Activated CD8-positive, alpha-beta T cell treated with anti-CD3 and anti-CD28 coated beads, Interleukin-2, amount 10 ng/mL, durations not matched to agents 7 days and 5 days (primary cell): ENCODE measurements around the gene PCP4L1. TPM values are rescaled to one million over a fixed set of nuclear protein-coding genes. Genes with fewer than 3 reads are reported as not detected.

ENCODE experiments used
- ATAC-seq: fragments of 150-1000 bp; cut with Tn5 transposase; one replicate; pipeline ENCODE4 v1.10.0; 2021; ENCODE audit warnings: moderate library complexity
- CTCF ChIA-PET: fragments of 350-600 bp; sonication (Branson Sonifier 250); formaldehyde crosslinking; loops from one replicate; lab custom pipeline; 2021; ENCODE audit warnings: antibody characterized with exemption; lab: Charles Lee
- POLR2A ChIA-PET: fragments of 350-600 bp; sonication (Branson Sonifier 250); formaldehyde crosslinking; loops from one replicate; lab custom pipeline; 2021; ENCODE audit warnings: antibody characterized with exemption; lab: Charles Lee
- DNase-seq: peaks from one replicate; pipeline ENCODE4 v3.0.0-alpha.2; 2020
- H3K27ac Mint-ChIP-seq: one replicate; pipeline ENCODE4 v1.8.0; 2021; ENCODE audit warnings: mild to moderate bottlenecking, mixed read lengths
- H3K27me3 Mint-ChIP-seq: one replicate; pipeline ENCODE4 v1.8.0; 2021; ENCODE audit warnings: low read depth, mixed read lengths
- H3K36me3 Mint-ChIP-seq: one replicate; pipeline ENCODE4 v1.8.0; 2021; ENCODE audit warnings: low read depth, mixed read lengths
- H3K4me1 Mint-ChIP-seq: one replicate; pipeline ENCODE4 v1.8.0; 2021; ENCODE audit warnings: low read depth, mixed read lengths
- H3K4me3 Mint-ChIP-seq: one replicate; pipeline ENCODE4 v1.8.0; 2021; ENCODE audit warnings: mild to moderate bottlenecking, mixed read lengths
- H3K9me3 Mint-ChIP-seq: one replicate; pipeline ENCODE4 v1.8.0; 2022; ENCODE audit warnings: mixed read lengths; ENCODE audit not compliant: insufficient read depth
- total RNA-seq, 2 experiments: library from RNA; stranded (reverse); gene quantifications; one replicate each; pipeline ENCODE4 v1.2.3, GENCODE V29; 2021

PCP4L1 gene
- total RNA-seq, 2 experiments from 2014 or later: 0.34 to 0.40 TPM

- CTCF ChIA-PET: interaction anchor here (1.4 kb wide), 1 partner anchor 24 kb away, joined by 5 read pairs; no protein-coding TSS in a partner anchor
Measured at GRCh38 chr1:161267321-161267720, 8.8 kb downstream of the PCP4L1 start.

GRCh38 chr1:161273402-161273801 lies 14.9 kb downstream of the PCP4L1 start:
- no peaks in the 10 kb centered on the region for H3K4me1 Mint-ChIP-seq
- no peak overlapping the region for H3K4me3 Mint-ChIP-seq
- no peak overlapping the region for H3K27ac Mint-ChIP-seq
- no peaks in the 10 kb centered on the region for H3K9me3 Mint-ChIP-seq
- CTCF ChIA-PET: interaction anchor here (0.9 to 1.5 kb wide), 2 partner anchors 18 to 63 kb away, joined by 3 to 5 read pairs; no protein-coding TSS in a partner anchor
- ATAC-seq (no peak), DNase-seq (no peak)
- POLR2A ChIA-PET: no interaction called here
- H3K36me3 Mint-ChIP-seq: no peaks in the 10 kb centered on the region
- peaks cover 25% of the 10 kb centered on the region for H3K27me3 Mint-ChIP-seq

More at GRCh38 chr1:161267321-161267720, 8.8 kb downstream of the PCP4L1 start:
- Mint-ChIP-seq H3K4me1 (peaks cover 6% of the 10 kb centered on the region), H3K27me3 (peaks cover 10% of the 10 kb centered on the region), H3K4me3 (no peak overlapping the region), H3K36me3 (no peaks in the 10 kb centered on the region), H3K9me3 (no peaks in the 10 kb centered on the region), H3K27ac (no peak overlapping the region)
- DNase-seq (no peak), ATAC-seq (no peak)
- POLR2A ChIA-PET: interaction anchor here (0.5 to 0.7 kb wide), 2 partner anchors 32 to 234 kb away, joined by 3 read pairs; no protein-coding TSS in a partner anchor

GRCh38 chr1:161274874-161275273 lies 16.3 kb downstream of the PCP4L1 start:
- no peaks in the 10 kb centered on the region for H3K9me3 Mint-ChIP-seq
- ChIA-PET CTCF (interaction anchor here (0.6 to 1.5 kb wide), 4 partner anchors 16 to 120 kb away, joined by 3 read pairs; partner anchors contain the start of gene TOMM40L), POLR2A (no interaction called here)
- ATAC-seq: no peak
- DNase-seq: no peak
- no peak overlapping the region for H3K4me3 Mint-ChIP-seq
- H3K4me1 Mint-ChIP-seq: no peaks in the 10 kb centered on the region
- no peak overlapping the region for H3K27ac Mint-ChIP-seq
- peaks cover 29% of the 10 kb centered on the region for H3K27me3 Mint-ChIP-seq
- H3K36me3 Mint-ChIP-seq: no peaks in the 10 kb centered on the region

- no peaks in the 10 kb centered on the region for H3K4me1 Mint-ChIP-seq
- no peaks in the 10 kb centered on the region for H3K36me3 Mint-ChIP-seq
- ATAC-seq: no peak
- no peak overlapping the region for H3K4me3 Mint-ChIP-seq
- CTCF ChIA-PET: interaction anchor here (1.0 to 2.1 kb wide), 4 partner anchors 8 to 99 kb away, joined by 3 to 12 read pairs (median 6); no protein-coding TSS in a partner anchor
- no peak overlapping the region for H3K27ac Mint-ChIP-seq
- no peak for DNase-seq
- POLR2A ChIA-PET: no interaction called here
- peaks cover 25% of the 10 kb centered on the region for H3K27me3 Mint-ChIP-seq
- no peaks in the 10 kb centered on the region for H3K9me3 Mint-ChIP-seq
Measured at GRCh38 chr1:161282991-161283390, 24.4 kb downstream of the PCP4L1 start.

- no peak overlapping the region for H3K4me3 Mint-ChIP-seq
- no peaks in the 10 kb centered on the region for H3K36me3 Mint-ChIP-seq
- H3K9me3 Mint-ChIP-seq: no peaks in the 10 kb centered on the region
- H3K27me3 Mint-ChIP-seq: peaks cover 19% of the 10 kb centered on the region
- ATAC-seq: no peak
- ChIA-PET POLR2A (no interaction called here), CTCF (interaction anchor here (1.0 kb wide), 1 partner anchor 58 kb away, joined by 3 read pairs; no protein-coding TSS in a partner anchor)
- H3K27ac Mint-ChIP-seq: no peak overlapping the region
- DNase-seq: no peak
- H3K4me1 Mint-ChIP-seq: no peaks in the 10 kb centered on the region
Measured at GRCh38 chr1:161285113-161285512, 26.6 kb downstream of the PCP4L1 start.

- H3K27ac Mint-ChIP-seq: no peak overlapping the region
- H3K4me1 Mint-ChIP-seq: no peaks in the 10 kb centered on the region
- CTCF ChIA-PET: interaction anchor here (1.0 kb wide), 1 partner anchor 58 kb away, joined by 3 read pairs; no protein-coding TSS in a partner anchor
- ATAC-seq: no peak
- H3K36me3 Mint-ChIP-seq: no peaks in the 10 kb centered on the region
- no peak for DNase-seq
- H3K27me3 Mint-ChIP-seq: peaks cover 15% of the 10 kb centered on the region
- no peaks in the 10 kb centered on the region for H3K9me3 Mint-ChIP-seq
- H3K4me3 Mint-ChIP-seq: no peak overlapping the region
- POLR2A ChIA-PET: no interaction called here
Measured at GRCh38 chr1:161285521-161285920, 27.0 kb downstream of the PCP4L1 start.

GRCh38 chr1:161287482-161288054 lies 29.0 kb downstream of the PCP4L1 start:
- POLR2A ChIA-PET: no interaction called here
- no peaks in the 10 kb centered on the region for H3K4me1 Mint-ChIP-seq

GRCh38 chr1:161290779-161291178 lies 32.2 kb downstream of the PCP4L1 start:
- H3K9me3 Mint-ChIP-seq: no peaks in the 10 kb centered on the region
- no peak for ATAC-seq
- no peak overlapping the region for H3K4me3 Mint-ChIP-seq
- ChIA-PET CTCF (interaction anchor here (0.7 to 3.9 kb wide), 45 partner anchors 8 to 231 kb away, joined by 3 to 33 read pairs (median 4); partner anchors contain the start of genes ADAMTS4, CFAP126, NIT1 and PFDN2), POLR2A (interaction anchor here (0.7 kb wide), 1 partner anchor 54 kb away, joined by 4 read pairs; no protein-coding TSS in a partner anchor)
- no peaks in the 10 kb centered on the region for H3K4me1 Mint-ChIP-seq
- DNase-seq: no peak
- H3K27ac Mint-ChIP-seq: no peak overlapping the region
- H3K36me3 Mint-ChIP-seq: no peaks in the 10 kb centered on the region
- H3K27me3 Mint-ChIP-seq: no peaks in the 10 kb centered on the region

More at GRCh38 chr1:161287482-161288054, 29.0 kb downstream of the PCP4L1 start:
- H3K9me3 Mint-ChIP-seq: no peaks in the 10 kb centered on the region
- no peak for DNase-seq
- H3K27me3 Mint-ChIP-seq: peaks cover 15% of the 10 kb centered on the region
- no peak overlapping the region for H3K4me3 Mint-ChIP-seq
- no peaks in the 10 kb centered on the region for H3K36me3 Mint-ChIP-seq
- no peak overlapping the region for H3K27ac Mint-ChIP-seq
- no peak for ATAC-seq
- CTCF ChIA-PET: interaction anchor here (0.9 to 1.9 kb wide), 7 partner anchors 18 to 95 kb away, joined by 3 to 12 read pairs (median 4); partner anchors contain the start of gene TOMM40L

- Mint-ChIP-seq H3K4me1 (peaks cover 9% of the 10 kb centered on the region), H3K9me3 (no peaks in the 10 kb centered on the region), H3K36me3 (peaks cover 3% of the 10 kb centered on the region), H3K27ac (no peak overlapping the region), H3K4me3 (no peak overlapping the region), H3K27me3 (no peaks in the 10 kb centered on the region)
- ATAC-seq (no peak), DNase-seq (no peak)
- POLR2A ChIA-PET: no interaction called here
- CTCF ChIA-PET: no interaction called here
Measured at GRCh38 chr1:161297415-161297814, 38.9 kb downstream of the PCP4L1 start.

- no peak overlapping the region for H3K4me3 Mint-ChIP-seq
- no peaks in the 10 kb centered on the region for H3K27me3 Mint-ChIP-seq
- peaks cover 9% of the 10 kb centered on the region for H3K4me1 Mint-ChIP-seq
- H3K27ac Mint-ChIP-seq: no peak overlapping the region
- DNase-seq (no peak), ATAC-seq (no peak)
- ChIA-PET CTCF (no interaction called here), POLR2A (no interaction called here)
- no peaks in the 10 kb centered on the region for H3K9me3 Mint-ChIP-seq
- H3K36me3 Mint-ChIP-seq: peaks cover 3% of the 10 kb centered on the region
Measured at GRCh38 chr1:161298116-161298515, 39.6 kb downstream of the PCP4L1 start.

- Mint-ChIP-seq H3K27me3 (no peaks in the 10 kb centered on the region), H3K4me3 (no peak overlapping the region), H3K36me3 (peaks cover 3% of the 10 kb centered on the region), H3K9me3 (no peaks in the 10 kb centered on the region), H3K4me1 (peaks cover 18% of the 10 kb centered on the region), H3K27ac (no peak overlapping the region)
- ChIA-PET CTCF (no interaction called here), POLR2A (no interaction called here)
- ATAC-seq (no peak), DNase-seq (no peak)
Measured at GRCh38 chr1:161299347-161299746, 40.8 kb downstream of the PCP4L1 start.

- ChIA-PET CTCF (no interaction called here), POLR2A (no interaction called here)
- Mint-ChIP-seq H3K27me3 (no peaks in the 10 kb centered on the region), H3K27ac (no peak overlapping the region), H3K4me1 (peaks cover 27% of the 10 kb centered on the region), H3K36me3 (peaks cover 5% of the 10 kb centered on the region), H3K4me3 (no peak overlapping the region), H3K9me3 (no peaks in the 10 kb centered on the region)
- ATAC-seq (no peak), DNase-seq (no peak)
Measured at GRCh38 chr1:161300478-161300877, 41.9 kb downstream of the PCP4L1 start.
